ENCODE data around the gene LHPP.

The LHPP gene

DNA sequence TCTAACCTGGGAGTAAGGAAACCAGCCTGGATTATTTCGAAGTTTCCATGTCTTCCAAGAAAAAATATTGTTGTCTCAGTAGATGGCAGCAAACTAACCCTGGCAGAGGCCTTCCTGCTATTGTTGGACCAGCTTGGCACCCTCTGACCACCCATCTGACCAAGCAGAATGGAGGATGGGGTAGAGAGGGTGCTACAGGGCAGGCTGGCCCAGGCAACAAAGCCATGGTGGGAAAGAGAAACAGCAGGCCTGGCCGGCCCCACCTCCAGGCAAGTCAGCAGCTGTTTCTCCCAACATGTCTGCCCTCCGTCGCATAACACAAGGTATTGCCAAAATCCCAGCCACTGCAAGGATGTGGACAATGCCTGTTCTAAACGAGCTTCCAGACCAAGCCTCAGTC is 187.6 kb downstream of the LHPP start:
- no peak for DNase-seq

DNA sequence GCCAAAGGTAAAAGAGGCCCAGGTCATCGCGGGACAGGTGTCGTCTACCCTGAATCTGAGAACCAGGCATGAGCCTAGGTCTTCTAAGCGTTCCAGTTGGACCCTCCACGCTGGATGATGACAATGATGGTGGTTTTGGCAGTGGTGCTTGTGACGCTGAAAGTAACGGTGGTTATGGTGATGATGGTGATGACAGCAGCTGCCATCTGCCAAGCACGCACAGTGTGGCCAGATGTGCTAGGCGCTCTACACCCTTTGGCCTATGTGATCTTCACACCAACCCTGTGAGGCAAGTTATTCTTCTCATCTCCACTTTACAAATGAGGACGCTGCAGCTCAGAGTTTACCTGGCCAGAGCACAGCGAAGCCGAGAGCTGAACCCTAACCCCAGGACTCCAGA is 188.6 kb downstream of the LHPP start:
- no peak for DNase-seq

DNA sequence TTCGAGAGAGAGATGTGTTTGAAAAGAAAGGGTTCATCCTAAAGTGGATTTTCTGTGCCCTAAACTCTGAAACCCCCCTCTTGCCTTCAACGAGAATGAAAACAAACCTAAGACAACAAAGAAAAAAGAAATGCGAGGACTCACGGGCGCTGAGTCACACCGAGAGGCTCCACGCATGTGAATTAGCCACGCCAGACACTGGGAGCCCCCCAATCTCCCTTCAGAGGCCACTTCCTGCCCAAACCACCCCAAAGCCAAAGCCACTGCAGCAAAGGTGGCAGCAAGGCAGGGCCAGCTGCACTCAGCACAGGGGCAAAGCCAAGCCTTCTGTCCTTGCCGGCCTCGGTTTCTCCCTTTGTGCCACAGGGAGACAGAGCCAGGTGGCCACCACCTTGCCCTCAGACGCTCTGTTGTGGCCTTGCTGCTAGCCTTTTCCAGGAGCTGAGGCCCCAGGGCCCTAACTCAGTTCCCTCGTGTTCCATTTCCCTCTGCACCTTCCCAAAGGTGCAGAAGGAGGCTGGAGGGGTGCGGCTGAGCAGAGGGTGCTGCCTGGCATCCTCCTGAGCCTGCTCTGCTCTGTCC is 189.3 kb downstream of the LHPP start:
- no peak for DNase-seq

DNA sequence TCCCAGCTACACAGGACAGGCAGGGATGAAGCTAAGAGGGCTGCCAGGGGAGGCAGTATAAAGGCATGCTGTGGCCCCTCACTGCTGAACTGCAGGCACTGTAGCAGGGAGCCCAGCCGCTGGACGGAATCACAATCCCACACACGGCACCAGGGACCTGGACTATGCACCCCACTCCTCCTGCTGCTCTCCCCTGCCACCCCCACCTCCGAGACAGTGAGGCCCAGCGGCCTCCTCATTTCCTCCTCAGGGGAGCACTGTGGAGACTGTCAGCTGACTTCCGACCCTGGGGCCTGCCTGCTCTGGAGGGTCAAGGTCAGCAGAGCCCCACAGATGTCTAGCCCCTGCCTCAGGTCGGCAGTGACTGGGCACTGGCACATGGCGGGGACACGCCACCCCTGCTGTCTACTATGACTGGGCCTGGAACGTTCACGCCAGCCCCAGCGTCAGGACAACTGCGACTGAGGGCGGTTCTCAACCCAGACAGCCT is 189.8 kb downstream of the LHPP start:
- DNase-seq = no peak

DNA sequence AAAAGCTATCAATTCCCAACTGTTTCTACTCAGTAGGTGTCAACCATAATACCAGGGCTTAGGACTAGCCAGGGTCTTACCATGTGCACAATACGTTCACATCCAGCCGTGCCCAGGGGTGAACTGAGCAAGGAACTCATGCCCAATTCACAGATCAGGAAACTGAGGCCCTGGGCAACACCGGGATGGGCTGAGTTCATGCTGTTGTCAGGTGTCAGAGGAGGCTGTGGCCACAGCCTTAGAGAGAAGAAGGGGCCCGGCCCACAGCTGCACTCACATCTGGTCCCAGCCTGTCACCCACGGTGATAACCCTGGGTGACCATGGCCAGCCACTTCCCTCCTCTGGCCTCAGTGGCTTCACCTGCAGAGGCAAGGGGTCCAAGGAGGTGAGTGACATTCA is 190.6 kb downstream of the LHPP start:
- no peak for DNase-seq

DNA sequence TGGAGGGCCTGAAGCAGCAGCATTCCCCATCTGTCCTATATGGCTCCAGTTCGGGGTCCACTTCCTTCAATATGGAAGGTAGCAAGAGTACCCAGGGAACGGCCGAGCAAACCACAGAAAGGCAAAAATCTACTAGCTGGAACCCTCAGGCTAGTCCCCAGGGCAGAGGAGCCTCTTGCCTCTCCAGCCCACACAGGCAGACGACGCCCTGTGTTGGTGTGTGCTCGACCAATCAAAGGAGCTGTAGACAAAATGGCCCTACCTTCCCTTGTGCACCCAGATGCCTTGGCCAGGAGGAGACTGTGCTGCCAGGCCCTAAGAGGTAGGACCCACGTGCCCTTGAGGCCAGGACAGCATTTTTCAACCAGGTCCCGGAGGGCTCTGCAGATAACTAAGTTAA is 191.1 kb downstream of the LHPP start:
- DNase-seq = no peak

DNA sequence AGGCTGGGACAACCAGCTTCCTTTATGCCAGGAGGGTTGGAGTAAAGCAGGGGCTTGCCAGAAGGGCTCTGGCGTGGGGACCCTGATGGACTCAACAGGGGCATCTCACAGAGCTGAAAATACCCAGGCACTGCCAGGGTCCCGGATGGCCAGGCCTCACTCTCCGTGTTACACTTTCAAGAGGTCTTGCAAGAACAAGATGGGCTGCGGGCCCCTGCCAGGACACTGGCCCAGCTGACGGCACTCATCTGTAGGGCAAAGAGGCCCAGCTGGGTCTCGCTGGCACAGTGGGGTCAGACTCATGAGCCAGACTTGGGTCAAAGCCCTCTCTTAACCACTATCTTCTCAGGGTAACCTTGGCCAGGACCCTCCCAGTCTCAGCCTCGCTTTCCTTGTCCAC is 191.7 kb downstream of the LHPP start:
- no peak for DNase-seq

DNA sequence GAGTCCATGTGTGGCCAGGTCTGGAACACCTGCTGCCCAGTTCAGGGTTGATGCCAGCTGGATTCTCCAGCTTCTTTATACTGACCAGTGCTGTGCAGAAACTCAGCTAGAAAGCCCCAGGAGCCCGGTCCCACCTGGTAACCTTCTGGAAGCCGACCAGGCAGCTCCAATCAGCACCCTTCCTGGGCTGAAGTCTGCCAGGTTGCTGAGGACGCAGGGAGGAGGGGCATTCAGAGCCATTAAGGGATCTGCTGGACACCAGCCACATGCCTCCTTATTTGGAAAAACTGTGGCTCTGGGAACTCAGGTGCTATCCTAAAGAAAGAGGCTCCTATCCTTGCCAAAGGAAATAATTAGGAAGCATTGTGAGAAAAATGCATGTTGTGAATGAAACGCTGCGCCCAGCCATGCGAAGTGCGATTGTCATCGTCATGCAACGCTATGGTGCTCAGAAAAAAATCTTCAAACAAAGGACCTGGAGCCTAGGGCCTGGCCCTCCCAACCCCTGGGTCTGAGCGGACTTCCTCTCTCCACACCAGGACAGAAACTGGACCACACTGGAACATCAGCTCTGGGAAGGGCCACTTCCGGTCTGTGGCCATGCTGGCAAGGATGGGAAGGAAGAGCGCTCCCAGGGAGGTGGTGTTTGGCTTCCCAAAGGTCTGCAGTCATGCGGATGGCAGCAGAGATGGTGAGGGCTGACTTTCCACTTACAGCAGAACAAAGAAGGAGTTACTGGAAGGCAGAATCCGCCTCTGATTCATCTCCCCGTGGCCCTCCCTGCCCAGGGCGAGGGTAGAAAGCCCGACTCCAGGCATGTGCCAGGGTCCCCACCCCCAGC is 192.4 kb downstream of the LHPP start:
- no peak for DNase-seq

DNA sequence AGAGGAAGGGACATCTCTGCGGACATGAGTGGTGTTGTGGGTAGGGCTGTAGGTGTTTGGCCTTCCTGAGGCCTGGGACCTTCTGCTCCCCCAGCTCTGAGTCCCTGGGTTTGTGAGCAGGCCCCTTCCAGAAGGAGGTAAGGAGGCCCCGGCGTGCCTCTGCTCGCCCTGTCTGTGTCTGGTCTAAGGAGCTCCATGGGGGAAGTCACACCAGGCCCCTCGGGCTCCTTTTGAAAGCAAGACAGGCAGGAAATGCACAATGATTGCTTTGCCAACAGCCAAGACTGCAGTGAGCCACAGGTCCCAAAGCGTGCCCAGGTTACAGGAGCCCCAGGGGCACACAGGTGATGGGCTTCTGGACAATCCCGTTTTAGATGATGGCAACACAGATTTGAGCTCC is 193.1 kb downstream of the LHPP start:
- DNase-seq = no peak

DNA sequence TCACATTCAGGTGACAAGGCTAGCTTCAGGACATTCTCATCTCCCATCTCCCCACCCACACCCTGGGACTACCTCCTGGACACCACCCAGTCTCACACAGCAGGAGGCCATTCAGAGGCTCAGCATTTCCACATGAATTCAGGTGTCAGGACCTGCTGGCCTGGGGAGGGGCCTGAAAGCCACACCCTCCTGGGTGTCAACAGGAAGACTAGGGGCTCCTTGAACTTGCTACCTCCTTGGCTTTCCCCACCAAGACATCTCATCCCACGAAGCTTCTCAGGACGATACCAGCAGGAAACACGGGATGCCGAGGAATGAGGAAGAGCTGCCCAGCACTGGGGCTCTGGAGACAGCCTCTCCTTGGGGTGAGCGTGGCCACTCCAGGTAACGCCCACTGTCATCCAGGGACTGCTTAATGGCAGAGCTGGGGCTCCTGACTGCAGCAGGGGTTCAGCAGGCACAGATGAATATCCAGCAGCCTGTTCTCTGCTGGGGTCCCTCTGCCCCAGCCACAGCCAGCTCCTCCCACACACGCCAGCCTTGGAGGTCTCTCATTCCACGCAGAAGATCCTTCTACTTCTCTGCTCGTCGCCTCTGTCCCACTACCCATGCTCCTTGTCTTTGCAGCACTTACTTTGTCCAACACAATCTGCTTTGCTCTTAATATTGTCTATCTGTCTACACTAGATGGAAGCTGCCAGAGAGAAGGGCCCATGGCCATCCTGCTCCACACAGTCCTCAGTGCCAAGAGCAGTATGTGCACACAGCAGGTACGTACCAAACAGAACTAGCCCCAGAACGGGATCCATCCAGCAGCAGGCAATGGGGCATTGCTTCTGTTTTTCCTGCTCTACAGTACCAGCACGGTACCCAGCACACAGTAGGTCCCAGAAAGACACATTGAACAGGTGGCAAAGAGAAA is 193.8 kb downstream of the LHPP start:
- DNase-seq = no peak

DNA sequence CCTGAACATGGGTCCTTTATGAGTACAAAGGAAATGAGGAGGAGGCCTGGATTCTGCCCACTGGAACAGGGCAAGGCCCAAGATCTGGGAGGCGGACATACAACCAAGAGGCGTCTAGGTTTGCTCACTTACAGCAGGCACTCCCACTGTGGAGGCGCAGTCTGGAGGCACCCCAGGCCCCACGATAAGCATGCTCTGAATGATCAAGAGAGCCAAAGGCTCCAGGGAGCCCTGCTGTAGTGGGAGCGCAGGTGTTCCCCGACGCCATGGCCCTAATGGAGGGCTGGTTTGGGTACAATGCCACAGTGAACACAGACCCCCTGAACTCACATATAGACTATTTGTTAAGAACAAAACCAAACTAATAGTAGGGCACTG is 194.5 kb downstream of the LHPP start:
- DNase-seq = no peak

DNA sequence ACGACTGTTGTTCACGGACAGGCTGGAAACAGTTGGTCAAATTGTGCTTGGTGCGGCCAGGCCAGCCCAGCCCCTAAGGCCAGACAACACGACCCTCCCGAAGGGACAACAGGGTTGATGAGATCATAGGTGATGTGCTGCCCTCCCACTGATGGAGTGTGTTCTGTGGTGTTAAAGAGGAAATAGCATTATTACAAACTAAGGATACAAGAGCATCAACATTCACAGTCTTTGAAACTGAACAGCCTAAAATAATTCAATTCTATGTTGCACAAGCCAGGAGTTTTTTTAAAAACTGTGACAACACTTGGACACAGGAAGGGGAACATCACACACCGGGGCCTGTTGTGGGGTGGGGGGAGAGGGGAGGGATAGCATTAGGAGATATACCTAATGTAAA is 194.9 kb downstream of the LHPP start:
- no peak for DNase-seq

DNA sequence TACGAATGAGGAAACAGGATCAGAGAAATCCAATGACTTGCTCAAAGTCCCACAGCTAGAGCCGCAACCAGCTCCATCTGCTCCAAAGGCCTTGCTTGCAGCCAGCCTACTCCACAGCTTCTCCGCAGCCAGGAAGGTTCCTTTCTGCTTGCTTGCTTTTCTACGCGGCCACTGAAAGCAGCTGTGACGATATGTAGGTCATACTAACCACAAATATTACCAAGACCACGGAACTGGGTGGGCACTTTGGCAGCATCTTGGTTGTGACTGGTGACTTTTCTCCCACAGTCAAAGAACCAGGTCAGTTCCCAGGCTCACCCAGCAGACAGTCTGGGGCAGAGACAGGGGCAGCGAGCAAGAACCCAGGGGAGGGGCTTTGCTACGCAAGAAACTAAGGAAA is 196.2 kb downstream of the LHPP start:
- DNase-seq = no peak

DNA sequence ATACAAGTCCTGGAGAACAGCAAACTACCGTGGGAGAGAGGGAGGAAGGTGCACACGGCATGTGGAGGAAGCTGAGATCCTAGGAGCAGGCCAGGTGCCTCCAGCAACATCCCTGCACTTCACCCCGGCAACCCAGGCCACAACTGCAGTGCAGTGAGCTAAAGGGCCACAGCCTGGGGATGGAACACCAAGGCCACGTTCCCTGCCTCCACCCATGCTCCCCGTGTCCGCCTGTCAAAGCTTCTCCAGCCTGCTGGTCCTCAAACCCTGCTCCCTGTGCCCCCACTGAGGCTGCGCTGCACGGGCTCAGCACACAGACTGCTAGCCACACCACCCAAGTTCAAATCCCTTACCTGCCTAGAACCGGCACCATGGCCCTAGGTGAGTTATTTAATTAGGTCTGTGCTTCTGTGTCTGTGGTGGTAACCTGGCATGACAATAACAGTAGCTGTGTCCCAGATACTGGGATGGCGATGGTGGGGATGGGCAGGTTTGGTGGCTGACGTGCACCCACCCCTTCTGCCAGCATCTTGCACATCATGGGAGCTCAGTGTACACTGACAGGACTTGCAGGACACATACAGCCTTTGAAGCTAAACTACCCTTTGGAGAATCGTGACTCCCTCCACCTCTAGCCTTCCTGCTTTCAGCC is 197.1 kb downstream of the LHPP start:
- no peak for DNase-seq

DNA sequence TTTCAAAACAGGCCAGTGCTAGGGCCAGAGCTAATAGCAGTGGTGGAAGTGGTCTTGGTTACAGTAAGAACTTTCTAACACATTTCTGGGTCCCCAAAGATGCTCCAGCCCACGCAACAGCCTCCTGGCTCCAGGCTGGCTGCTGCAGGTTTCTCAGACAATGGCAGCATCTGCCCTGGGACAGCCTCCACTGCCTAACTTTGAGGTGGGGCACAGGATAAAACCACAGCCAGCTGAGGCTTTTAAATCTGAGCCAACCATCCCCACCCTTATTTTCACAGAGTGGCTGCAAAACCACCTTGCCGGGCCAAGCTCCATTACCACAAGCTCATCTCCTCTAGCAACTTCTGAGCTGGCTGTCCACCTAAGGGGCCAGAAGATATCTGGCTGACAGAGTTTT is 197.8 kb downstream of the LHPP start:
- DNase-seq = no peak

DNA sequence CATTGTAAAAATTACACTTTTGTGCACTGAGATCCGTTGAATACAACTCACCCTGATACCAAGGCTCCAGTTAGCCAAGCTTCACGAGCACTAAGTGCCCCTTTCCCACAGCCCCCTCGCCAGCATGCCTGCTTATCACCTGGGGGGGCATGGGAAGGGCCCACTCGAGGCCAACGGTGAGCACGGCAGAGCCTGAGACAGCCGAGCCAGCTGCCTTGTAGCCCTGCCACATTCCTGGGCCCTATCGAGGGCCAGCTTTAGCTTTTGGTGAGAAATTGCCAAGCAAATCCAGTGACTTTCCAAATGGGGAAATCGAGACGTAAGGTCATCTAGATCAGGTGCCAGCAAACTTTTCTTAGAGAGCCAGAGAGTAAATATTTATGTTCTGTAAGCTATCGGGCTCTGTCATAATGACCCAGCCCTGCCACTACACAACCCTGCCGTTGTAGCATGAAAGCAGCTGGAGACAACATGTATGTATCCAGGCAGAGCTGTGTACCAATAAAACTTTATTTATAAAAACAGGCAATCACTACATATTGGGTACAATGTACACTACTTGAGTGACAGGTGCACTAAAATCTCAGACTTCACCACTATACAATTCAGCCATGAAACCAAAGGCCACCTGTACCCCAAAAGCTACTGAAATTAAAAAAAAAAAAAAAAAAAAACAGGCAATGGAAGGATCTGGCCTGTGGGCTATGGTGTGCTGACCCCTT is 198.9 kb downstream of the LHPP start:
- DNase-seq = no peak

DNA sequence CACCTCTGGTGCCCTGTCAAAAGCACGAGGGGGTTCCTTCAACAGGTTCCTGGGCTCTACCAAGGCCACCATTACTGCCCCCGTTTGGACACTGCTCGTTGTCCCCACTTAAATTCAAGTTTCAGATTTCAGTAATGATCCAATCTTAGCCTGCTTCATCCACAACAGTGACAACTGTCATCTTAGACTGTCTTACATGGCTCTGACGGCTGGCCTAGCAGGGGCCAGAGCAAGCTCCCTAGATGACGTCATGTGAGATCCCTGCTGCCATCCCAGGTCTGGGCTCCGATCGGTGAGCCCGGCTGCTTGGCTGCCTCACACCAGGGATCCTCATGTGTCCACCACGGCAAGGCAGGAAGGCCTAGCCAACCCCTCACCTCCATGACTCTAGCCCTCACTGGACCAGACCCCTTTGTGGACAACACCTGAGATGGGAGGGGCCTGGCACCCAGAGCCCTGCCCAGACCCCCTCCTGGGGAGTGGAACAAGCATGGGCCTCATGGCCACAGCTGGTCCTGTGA is 200.1 kb downstream of the LHPP start:
- no peak for DNase-seq

DNA sequence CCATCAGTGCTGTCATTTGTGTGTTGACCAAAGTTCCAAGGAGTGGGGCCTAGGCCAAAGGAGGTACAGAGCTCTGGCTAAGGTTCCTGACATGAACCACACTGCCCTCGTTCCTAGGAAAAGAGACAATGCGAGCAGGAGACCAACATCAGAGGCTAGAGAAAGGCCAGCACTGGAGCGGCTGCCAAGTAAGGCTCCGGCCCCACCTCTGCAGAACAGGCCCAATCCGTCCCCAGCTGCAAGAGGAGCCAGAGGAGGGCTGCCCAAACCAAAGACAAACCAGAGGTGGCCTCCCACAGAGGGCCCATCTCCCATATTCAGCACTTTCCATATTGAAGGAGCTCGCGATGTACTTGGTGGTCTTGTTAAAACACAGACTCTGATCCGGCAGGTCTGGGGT is 201.6 kb downstream of the LHPP start:
- DNase-seq = no peak

All from stimulated activated CD4-positive, alpha-beta T cell treated with anti-CD3 and anti-CD28 coated beads, Interleukin-2, amount 100 ng/mL, for 48 hours (primary cell).